Skeletal muscle satellite cell (primary cell): Measurements from ENCODE around the gene NFIB.

Experiments
- H3K27me3 ChIP-seq: 2 replicates; pipeline ENCODE4 v1.7.0; 2013; ENCODE audit warnings: low read length; ENCODE audit not compliant: control insufficient read depth, insufficient read depth
- H3K36me3 ChIP-seq: 2 replicates; pipeline ENCODE4 v1.7.0; 2013; ENCODE audit warnings: mild to moderate bottlenecking, control low read depth, low read length; ENCODE audit not compliant: insufficient read depth
- H3K4me1 ChIP-seq: 2 replicates; pipeline ENCODE4 v1.7.0; 2013; ENCODE audit warnings: low read length; ENCODE audit not compliant: control insufficient read depth, insufficient read depth
- H3K4me2 ChIP-seq: 2 replicates; pipeline ENCODE4 v1.7.0; 2013; ENCODE audit warnings: mild to moderate bottlenecking, low read length
- H3K4me3 ChIP-seq: 2 replicates; pipeline ENCODE4 v1.7.0; 2013; ENCODE audit warnings: low read length
- H3K9ac ChIP-seq: 2 replicates; pipeline ENCODE4 v1.7.0; 2013; ENCODE audit warnings: mild to moderate bottlenecking, low read depth, low read length, moderate library complexity
- H3K9me3 ChIP-seq: replicated peaks from 2 replicates; pipeline ENCODE4 v1.7.0; 2013; ENCODE audit warnings: mild to moderate bottlenecking, control low read depth, low read length

NFIB gene

DNA sequence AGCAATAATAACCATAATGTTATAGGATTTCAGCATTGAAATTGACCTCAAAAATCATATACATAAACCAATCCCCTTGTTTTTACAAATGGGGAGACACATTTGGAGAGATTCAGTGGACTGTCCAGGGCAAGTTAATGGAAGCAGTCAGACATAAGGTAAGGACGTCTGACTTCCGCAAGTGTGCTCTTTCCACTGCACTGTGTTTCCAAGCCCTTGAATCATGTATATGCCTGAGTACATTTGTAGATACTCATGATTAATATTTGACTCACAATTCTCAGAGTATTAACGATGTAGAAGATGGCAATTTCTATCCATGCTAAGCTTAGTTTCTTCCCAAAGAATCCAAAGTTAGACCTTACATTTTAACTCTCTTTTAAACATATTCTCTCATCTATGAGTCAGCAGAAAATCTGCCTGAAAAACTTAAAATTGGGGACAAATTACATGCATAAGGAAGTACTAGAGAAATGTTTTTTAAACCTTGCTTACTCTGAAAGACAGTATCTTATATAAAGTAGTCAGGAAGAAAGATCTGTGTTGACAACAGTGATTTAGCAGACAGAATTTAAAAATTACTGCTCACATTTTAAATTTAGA is 165.3 kb downstream of the NFIB start:
- no peaks in the 10 kb centered on the region for H3K27me3 ChIP-seq
- no peak overlapping the region for H3K9ac ChIP-seq
- H3K4me3 ChIP-seq: no peak overlapping the region
- H3K4me2 ChIP-seq: no peak overlapping the region
- H3K9me3 ChIP-seq: no peaks in the 10 kb centered on the region
- H3K4me1 ChIP-seq: peaks cover 6% of the 10 kb centered on the region
- H3K36me3 ChIP-seq: no peaks in the 10 kb centered on the region

DNA sequence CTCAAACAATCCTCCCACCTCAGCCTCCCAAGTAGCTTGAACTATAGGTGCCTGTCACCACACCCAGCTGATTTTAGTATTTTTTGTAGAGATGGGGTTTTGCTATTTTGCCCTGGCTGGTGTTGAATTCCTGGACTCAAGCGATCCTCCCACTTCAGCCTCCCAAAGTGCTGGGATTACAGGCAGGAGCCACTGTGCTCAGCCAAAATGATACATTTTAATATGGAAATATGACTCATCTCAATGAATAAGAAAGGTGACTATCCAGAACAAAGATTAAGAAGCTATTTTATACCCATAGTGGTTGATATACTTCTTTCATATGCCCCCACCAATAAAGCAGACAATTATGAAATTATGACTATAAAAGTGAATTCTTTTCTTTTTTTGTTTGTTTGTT is 166.2 kb downstream of the NFIB start:
- Histone ChIP-seq H3K36me3 (no peaks in the 10 kb centered on the region), H3K27me3 (no peaks in the 10 kb centered on the region), H3K4me3 (no peak overlapping the region), H3K4me1 (peaks cover 6% of the 10 kb centered on the region), H3K9ac (no peak overlapping the region), H3K4me2 (no peak overlapping the region), H3K9me3 (no peaks in the 10 kb centered on the region)

DNA sequence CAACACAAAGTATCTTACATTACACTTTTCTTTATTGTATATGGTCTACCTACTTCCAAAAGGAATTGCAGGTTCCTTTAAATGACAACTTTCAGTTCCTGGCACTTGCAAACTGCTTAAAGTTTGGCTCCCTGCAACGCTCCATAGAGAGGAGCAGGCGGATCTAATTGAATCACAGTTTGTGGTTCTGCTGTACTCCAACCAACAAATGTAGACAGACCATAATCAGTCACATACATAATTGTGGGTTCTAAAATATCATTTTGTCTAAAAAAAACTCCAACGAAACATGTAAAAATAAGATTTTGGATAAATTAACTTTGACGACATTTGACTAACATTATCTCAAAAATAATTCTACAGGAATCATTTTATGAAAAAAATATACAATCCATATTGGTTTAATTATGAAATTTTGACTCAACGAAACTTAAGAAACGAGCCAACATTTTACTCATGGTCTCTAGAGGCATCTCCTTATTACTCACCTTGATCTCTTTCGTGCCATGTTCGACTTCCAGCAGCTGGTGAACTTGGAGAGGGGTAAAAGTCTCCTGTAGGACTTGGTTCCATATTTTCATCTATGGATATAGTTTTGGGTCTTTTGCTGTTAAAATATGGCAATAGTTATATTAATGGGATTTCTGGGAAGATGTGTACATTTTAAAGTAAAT is 167.6 kb downstream of the NFIB start:
- no peak overlapping the region for H3K4me3 ChIP-seq
- H3K9ac ChIP-seq: no peak overlapping the region
- H3K4me1 ChIP-seq: peaks cover 6% of the 10 kb centered on the region
- no peaks in the 10 kb centered on the region for H3K9me3 ChIP-seq
- no peak overlapping the region for H3K4me2 ChIP-seq
- H3K36me3 ChIP-seq: no peaks in the 10 kb centered on the region
- no peaks in the 10 kb centered on the region for H3K27me3 ChIP-seq

DNA sequence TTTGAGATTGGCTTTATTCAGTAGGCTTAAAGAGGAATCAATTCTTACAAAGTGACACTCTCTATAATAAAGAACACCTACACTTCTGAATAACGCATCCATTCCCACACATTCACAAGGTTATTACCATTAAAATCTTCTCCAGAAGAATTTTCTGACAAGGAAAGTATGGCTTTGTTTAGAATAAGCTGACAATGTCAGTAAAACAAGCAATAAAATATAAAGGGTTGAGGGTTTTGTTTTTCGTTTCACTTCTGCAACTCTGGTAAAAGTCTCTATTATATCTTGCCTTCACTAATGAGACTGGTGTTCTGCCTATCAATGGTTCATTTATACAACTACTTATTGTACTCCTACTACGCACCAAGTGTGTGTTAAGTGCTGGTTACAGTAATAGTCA is 169.7 kb downstream of the NFIB start:
- Histone ChIP-seq H3K27me3 (no peaks in the 10 kb centered on the region), H3K9me3 (no peaks in the 10 kb centered on the region), H3K4me2 (no peak overlapping the region), H3K4me3 (no peak overlapping the region), H3K9ac (no peak overlapping the region), H3K36me3 (no peaks in the 10 kb centered on the region), H3K4me1 (peaks cover 6% of the 10 kb centered on the region)

DNA sequence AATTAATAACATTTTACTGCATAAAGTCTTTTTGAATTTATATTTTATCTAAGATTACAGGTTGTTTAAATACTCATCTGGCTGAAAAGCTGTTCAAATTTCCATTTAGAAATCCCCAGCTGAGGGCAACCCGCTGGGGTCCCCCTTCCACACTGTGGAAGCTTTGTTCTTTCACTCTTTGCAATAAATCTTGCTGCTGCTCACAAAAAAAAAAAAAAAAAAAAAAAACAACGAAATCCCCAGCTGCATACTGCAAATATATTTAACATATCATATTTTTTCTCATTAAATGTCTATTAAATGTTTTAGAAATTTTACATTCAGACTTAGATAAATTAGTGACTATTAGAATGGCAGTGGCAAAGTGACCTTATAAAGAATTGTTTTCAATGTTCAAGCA is 172.2 kb downstream of the NFIB start:
- H3K9ac ChIP-seq: no peak overlapping the region
- H3K4me3 ChIP-seq: no peak overlapping the region
- no peaks in the 10 kb centered on the region for H3K36me3 ChIP-seq
- no peaks in the 10 kb centered on the region for H3K4me1 ChIP-seq
- no peaks in the 10 kb centered on the region for H3K27me3 ChIP-seq
- H3K9me3 ChIP-seq: no peaks in the 10 kb centered on the region
- H3K4me2 ChIP-seq: no peak overlapping the region

DNA sequence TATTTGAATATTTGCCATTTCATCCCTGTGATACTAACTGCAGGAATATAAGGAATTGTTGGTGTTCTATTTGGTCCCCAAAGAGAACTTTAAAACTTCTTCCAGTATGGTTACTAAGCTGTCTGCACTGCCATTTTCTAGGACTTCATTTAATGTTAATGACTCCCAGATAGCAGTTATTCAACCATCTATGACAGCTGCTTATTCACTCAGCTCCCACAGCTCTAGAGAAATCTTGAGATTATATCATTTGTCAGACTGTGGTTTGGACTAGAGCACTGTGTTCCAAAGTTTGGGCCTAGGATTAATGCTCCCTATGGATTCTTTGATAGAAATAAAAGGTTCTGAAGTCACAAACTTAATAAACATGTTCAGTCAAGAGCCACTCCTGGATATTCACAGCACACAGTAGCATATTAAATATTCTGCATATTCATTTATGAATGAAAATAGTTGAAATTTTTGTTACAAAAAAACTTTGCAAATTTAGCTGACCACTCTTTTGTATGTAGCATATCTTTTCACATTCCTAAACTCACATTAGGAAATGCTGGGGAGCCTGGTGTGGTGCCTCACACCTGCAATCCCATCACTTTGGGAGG is 173.7 kb downstream of the NFIB start:
- H3K4me1 ChIP-seq: no peaks in the 10 kb centered on the region
- H3K4me2 ChIP-seq: no peak overlapping the region
- no peaks in the 10 kb centered on the region for H3K9me3 ChIP-seq
- no peak overlapping the region for H3K9ac ChIP-seq
- H3K27me3 ChIP-seq: no peaks in the 10 kb centered on the region
- no peaks in the 10 kb centered on the region for H3K36me3 ChIP-seq
- H3K4me3 ChIP-seq: no peak overlapping the region

DNA sequence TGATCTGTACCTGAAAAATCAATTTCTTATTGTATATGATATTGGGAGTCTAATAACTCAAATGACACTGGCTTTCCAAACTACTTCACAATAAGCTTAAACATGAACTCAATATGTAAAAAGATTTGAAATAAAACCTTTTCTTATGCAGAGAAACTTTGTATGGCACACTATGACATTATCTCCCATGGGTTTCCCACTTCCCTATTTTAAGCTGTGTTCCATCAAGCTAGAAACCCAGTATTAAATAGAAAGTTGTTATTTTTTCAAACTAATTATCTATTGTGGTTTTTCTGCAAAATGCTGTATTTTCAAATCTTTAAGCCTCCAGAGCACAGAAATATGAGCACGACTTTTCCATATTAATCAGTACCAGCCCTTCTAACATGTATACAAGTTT is 174.7 kb downstream of the NFIB start:
- H3K4me2 ChIP-seq: no peak overlapping the region
- no peaks in the 10 kb centered on the region for H3K36me3 ChIP-seq
- no peaks in the 10 kb centered on the region for H3K4me1 ChIP-seq
- H3K4me3 ChIP-seq: no peak overlapping the region
- H3K9me3 ChIP-seq: no peaks in the 10 kb centered on the region
- no peak overlapping the region for H3K9ac ChIP-seq
- no peaks in the 10 kb centered on the region for H3K27me3 ChIP-seq

DNA sequence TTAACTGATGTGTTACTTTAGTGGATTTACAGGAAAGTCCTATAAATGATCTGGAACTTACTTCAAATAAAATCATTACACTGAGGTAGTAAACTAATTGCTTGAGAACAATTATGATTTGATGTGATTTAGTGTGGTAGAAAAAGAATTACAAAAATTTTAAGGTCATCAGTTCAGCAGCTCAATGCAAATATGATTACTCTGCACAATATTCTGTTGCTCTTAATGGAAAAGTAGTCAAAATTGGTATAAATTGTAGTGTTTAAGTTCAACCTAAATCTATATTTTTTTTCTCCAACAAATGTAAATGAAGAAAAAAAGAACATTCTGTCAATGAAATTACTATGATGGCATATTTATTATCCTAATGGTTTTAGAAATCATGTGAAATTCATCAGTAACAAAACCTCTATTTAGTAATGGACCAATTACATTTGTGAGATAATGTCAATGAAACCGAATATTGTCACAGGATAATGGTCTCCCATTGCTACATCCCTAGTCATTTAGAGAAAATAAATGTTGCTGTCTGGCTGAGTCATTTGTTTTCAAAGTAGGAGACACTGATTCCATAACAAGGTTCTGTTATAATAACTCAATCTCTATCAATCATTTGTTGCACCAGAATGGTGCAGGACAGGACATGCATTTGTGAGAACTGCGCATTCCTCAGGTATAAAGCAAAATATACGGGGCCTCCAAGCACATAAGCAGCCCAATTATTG is 177.1 kb downstream of the NFIB start:
- Histone ChIP-seq H3K27me3 (no peaks in the 10 kb centered on the region), H3K4me2 (no peak overlapping the region), H3K36me3 (no peaks in the 10 kb centered on the region), H3K9ac (no peak overlapping the region), H3K9me3 (no peaks in the 10 kb centered on the region), H3K4me1 (no peaks in the 10 kb centered on the region), H3K4me3 (no peak overlapping the region)

DNA sequence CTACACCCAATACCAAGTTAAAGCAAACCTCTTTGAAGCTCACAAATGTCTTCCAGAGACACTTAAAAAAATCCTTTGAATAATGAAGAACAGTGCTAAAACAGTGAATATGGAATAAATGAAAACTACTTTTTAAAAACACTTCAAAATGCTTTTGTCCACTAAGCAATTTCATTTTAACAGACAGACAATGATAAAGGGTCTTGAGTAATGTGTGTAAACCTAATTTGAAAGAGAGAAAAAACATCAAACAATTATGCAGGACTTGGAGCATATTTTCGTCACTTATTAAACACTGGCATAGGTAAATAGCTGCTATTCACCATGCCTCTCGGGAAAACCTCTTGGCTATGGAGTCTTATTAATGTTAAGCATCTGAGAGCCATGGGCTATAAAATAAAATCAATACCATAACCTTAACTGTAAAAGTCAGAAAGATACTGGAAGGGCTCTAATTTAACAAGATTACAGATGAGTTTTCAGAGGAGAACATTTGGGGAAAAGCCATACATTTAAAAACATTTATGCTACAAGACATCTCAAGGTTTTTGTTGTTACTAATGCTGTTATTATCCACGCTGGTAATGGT is 177.8 kb downstream of the NFIB start:
- no peak overlapping the region for H3K4me3 ChIP-seq
- no peaks in the 10 kb centered on the region for H3K4me1 ChIP-seq
- no peaks in the 10 kb centered on the region for H3K27me3 ChIP-seq
- H3K4me2 ChIP-seq: no peak overlapping the region
- no peaks in the 10 kb centered on the region for H3K9me3 ChIP-seq
- no peak overlapping the region for H3K9ac ChIP-seq
- no peaks in the 10 kb centered on the region for H3K36me3 ChIP-seq

DNA sequence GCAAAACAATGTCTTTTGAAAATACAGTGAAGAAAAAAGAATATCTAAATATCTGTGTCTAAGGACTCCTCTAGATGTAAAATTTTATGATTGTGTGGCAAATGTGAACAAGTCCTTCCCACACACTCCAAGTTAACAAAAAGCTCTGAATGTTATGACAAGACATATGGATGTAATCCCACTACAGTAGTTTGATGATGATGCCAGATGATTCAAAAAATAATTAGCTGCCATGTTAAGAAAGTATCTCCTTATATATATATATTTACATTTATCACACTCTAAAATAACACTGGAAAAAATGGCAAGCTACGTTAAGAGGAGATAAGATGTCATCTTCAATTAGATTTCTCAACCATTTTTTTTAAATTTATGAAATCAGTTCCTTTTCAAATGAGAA is 178.5 kb downstream of the NFIB start:
- Histone ChIP-seq H3K4me1 (no peaks in the 10 kb centered on the region), H3K27me3 (no peaks in the 10 kb centered on the region), H3K4me3 (no peak overlapping the region), H3K9ac (no peak overlapping the region), H3K4me2 (no peak overlapping the region), H3K9me3 (no peaks in the 10 kb centered on the region), H3K36me3 (no peaks in the 10 kb centered on the region)

DNA sequence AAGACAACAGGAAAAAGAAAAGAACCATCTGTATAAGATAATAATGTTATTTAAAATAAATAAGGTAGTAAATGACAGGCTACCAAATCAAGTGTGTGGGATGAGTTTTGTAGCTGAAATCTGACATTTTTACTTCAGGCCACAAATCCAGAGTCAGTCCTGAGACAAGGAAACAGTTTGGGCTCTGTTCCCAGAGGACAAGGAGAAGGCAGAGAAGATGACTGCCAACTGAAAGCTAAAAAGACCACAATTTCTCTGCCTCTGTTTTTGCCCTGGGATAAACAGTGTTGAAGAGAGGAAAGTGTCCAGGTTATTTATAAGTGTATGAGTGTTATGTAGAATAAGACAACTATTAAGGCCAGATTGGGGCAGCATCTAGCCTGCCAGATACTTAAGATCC is 180.5 kb downstream of the NFIB start:
- no peak overlapping the region for H3K9ac ChIP-seq
- H3K4me2 ChIP-seq: no peak overlapping the region
- H3K4me1 ChIP-seq: no peaks in the 10 kb centered on the region
- no peaks in the 10 kb centered on the region for H3K36me3 ChIP-seq
- H3K27me3 ChIP-seq: no peaks in the 10 kb centered on the region
- no peak overlapping the region for H3K4me3 ChIP-seq
- H3K9me3 ChIP-seq: no peaks in the 10 kb centered on the region
